Activated CD4-positive, CD25-positive, alpha-beta regulatory T cell (primary cell): ENCODE data around the gene COL27A1.

ENCODE experiments used
- DNase-seq, 4 experiments: peaks; one replicate each; lab custom pipeline; 2025; lab: John Stamatoyannopoulos, UW

COL27A1 gene

DNA sequence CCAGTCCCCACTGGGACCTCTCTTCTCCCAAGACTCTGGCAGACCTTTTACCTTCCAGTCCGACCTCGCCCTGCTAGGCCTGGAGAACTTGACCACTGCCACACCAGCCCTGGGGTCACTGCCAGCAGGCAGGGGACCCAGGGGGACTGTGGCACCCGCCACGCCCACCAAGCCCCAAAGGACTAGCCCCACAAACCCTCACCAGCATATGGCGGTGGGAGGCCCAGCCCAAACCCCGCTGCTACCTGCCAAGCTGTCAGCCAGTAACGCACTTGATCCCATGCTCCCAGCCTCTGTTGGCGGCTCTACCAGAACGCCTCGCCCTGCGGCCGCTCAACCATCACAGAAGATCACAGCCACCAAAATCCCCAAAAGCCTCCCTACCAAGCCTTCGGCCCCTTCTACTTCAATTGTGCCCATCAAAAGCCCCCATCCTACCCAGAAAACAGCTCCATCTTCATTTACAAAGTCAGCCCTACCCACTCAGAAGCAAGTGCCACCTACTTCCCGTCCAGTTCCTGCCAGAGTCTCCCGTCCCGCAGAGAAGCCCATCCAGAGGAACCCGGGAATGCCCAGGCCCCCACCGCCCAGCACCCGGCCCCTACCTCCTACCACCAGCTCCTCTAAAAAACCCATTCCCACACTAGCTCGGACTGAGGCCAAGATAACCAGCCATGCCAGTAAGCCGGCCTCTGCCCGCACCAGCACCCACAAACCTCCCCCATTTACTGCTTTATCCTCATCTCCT is 13.1 kb downstream of the COL27A1 start:
- no peak for DNase-seq

DNA sequence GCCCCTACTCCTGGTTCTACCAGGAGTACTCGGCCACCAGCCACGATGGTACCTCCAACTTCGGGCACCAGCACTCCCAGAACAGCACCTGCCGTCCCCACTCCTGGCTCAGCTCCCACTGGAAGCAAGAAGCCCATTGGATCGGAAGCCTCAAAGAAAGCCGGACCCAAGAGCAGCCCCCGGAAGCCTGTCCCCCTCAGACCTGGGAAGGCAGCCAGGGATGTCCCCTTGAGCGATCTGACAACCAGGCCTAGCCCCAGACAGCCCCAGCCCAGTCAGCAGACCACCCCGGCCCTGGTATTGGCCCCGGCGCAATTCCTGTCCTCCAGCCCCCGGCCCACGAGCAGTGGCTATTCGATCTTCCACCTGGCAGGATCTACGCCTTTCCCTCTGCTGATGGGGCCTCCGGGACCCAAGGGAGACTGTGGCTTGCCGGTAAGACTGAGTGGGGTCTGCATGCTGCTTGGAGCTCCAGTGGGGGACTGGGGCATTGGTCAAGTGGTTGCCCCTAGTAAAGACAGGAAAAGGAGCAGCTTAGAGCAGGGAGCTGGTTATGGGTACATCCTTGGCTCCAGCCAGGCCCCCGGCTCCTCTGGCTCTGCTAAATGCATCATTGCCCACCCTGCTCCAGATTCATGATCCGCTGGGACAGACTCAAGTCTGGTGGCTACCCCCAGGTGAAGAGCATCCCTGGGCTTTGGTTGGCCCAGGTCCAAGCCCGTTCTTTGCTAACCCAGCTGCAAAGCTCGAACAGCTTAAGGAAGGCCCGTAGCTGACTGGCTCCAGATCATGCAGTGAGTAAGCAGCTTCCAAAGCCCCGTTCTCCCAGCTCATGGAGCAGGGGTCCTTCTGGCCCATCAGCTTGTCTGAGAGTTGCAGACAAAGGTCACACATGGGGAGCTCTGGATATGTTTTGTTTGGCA is 14.0 kb downstream of the COL27A1 start:
- DNase-seq: no peak

DNA sequence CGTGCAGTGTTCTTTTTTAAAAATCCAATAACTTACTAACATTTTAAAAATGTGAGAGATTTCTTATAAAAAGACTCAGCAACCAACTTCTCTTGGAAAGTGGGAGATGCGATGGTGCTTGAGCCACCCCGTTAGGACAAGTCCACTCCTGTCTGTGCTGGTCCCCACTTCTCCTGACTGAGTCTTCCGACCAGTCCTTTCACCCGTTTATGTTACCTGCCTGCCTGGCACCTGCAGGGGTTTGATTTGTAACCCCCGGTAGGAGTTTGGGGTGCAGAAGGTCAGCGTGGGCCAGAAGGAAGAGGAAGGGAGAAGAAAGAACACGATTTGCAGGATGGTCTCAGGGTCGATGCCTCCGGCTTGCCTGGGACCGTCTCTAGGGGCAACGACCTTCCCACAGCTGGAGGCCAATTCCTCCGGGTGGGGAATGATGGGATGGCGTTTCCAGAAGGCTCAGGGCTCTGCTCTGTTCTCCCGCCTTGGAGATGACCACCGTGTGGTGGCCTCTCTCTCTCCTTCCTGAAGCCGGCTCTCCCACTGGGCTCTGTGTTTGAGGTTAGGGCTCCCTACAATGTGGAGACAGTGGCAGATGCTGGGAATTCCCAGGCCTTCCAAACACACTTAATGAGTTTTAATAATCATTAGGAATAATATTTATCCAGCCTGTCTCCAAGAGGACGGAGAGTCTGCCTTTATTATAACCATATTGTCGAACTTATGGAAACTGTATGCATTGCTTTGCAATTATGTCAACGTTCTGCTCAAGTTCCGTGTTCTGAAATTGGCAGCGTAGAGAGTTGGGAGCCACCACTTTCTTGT is 14.8 kb downstream of the COL27A1 start:
- DNase-seq: no peak

DNA sequence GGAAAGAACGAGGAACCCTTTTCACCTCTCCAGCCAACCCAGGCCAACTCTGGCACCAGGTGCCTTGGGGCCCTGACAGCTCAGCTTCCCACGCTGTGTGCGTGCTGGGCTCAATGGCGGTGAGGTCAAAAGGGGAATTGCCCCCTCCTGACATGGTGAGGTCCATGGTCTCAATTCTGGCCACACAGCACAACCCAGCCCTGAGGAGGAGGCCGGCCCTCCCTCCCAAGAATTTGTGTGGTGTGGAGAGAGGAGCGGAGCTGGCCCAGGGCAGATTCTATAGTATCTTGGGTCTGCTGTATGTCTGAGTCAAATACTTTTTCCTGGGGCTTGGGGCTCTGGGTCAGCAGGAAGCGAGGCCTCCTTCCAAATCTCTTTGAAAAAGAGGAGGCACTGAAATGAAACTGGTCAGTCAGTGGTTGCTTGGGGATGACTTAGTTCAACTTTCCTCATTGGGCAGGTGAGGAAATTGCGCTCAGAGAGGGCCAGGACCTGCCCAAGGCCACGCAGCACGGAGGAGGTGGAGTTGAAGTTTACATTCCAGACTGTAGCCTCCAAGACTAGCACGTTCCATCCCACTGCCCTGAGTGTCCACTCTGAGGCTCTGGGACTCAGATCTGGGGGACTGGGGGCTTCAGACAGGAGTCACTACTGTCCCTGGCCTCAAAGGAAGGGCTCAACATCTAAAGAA is 15.6 kb downstream of the COL27A1 start:
- no peak for DNase-seq

DNA sequence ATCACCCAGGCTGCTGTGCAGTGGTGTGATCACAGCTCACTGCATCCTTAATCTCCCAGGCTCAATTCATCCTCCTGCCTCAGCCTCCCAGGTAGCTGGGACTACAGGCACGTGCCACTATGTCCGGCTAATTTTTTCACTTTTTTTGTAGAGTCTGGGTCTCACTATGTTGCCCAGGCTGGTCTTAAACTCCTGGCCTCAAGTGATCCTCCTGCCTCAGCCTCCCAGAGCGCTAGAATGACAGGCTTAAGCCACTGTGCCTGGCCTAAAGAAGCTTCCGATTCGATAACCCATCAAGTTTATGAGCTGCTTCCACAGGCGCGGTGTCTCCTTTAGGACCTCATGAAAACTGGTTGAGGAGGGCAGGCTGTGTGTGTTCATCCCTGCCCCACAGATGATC is 16.2 kb downstream of the COL27A1 start:
- no peak for DNase-seq

DNA sequence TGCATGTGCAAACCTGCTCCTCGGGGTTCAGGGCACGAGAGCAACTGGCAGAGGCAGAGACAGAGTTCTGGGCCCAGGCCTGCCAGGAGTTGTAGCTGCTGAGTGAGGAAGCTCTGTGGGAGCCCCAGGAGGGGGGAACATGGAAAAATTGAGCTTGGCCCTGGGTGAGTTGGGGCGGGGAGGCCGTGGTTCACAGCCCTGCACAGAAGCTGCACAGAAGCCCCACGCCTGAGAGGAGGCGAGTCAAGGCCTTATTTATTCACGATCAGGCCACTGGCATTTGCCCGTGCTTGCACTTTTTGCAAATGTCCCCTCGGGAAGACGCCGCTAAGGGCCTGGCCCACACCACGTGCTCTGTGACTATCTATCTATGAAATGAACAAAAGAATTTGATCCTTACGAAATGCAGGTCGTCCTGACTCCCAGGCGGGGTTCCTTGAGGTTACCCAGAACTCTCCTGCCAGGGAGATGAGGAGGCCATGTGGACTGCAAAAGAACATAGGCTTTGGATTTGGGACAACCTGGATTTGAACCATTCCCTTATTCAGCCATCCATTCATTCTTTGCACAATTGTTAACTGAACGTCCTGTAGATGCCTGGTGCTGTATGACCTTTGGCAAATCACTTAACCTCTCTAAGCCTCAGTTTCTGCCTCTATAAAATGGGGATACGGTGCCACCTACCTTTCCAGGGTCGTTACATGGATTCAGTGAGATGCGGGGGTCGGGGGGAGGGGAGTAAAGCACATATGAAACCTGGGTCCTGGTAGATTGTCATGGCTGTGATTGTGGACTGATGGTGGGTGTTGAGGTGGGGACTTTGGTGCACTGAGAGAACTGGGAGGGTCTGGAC is 17.9 kb downstream of the COL27A1 start:
- DNase-seq: no peak

DNA sequence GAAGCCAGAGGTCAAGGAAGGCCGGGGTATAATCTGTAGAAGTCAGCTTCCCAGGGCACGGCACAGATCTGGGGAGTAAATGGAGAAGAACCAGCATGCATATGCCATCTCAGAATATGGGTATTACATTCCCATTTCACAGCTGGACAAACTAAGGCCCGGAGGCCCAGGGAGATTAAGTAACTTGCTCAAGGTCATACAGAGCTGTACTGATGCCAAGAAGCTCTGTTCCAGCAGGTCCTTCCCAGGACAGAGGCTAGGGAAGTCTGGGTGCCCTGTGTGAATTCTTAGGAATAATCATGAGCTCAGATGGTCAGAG is 19.2 kb downstream of the COL27A1 start:
- no peak for DNase-seq

DNA sequence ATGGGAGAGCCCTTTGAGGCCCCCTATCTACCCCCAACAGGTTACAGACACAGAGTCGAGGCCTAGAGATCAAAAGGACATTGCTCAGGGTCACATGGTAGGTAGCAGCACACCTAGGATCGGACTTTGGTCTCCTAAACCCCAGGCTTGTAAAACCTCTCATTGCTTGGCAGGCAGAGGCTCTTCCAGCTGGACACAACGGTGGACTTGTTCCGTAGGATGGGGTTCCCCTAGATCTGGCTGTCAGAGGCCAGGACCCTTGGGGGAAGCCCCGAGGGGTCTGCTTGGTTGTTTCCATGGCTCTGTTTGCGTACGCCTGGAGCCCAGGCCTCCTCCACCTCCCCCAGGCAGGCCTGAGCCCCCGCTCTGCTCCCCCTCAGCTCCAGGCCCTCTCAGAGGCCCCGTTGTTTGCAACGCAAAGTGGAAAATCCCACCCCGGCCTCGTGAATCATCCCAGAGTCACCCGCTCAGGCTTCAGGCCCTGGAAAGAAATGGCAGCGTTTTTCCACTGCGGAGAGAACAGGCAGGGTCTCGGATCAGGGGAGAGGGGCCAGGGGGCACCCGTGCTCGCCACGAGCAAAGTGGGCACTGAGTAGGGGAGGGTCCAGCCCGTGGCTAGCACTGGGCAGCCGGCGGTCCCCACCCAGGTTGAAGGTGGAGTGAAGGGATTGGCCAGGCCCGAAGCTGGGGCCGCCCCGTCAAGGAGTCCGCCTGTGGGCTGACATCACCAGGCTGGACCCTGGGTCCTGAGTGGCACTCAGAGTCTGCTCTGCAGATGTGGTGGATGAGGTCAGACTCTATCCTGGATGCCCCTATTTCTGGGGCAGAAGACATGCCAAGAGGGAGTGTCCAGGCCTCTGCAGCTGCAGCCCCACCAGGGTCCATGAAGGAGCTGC is 19.8 kb downstream of the COL27A1 start:
- DNase-seq: no peak

DNA sequence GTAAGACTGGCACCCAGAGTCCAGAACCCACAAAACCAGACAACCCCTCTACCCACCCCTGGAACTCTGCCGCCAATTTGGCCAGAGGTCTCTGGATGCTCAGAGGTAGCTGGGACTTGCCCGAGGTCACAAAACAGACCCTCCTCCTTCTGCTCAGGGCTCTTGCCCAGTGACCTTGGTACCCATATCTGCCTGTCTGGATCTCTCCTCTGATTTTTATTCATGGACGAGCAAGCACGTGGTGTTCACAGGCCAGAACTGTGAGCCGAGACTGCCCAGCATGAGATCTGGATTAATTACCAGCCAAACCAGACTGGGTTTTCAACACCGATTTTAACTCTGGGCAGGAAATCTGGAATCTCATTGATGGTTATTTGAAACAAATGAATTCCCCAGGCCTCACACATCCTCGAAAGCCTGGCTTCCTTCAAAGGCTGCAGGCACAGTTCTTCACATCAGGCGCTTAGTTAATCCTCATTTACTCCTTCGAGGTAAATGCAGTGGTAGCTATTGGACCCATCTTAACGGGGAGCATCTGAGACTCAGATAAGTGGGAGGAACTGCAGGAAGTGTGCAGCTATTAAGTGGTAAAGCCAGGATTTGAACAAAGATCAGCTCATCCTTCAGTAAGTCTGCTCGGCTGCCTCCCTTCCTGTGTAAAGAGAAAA is 21.4 kb downstream of the COL27A1 start:
- no peak for DNase-seq

DNA sequence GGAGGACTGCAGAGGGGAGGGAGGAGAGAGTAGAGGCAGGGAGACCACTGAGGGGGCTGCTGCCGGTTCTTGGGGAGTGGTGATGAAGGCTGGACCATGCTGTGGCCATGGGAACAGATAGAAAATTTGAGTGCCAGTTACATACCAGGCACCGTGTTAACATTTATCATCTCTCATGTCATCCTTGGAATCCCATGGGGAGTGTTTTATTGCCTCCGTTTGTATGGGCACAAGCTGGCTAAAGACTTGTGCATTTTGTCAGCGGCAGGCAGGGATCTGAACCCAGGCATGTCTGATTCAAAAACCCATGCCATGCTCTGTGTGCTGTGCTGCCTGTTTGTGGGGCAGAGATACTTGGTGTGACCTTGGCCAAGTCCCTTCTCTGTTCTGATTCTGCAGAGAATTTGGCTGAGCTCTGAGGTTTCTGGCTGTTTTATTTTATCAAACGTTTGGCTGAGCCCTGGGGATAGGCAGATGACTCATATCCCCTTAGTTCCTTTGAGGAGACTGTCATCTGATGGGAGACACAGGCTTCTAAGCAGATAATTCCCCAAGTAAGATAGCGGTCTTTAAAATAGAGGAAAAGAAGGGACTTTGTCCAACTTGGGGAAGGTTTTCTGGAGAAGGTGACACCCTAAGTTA is 22.2 kb downstream of the COL27A1 start:
- DNase-seq: no peak

DNA sequence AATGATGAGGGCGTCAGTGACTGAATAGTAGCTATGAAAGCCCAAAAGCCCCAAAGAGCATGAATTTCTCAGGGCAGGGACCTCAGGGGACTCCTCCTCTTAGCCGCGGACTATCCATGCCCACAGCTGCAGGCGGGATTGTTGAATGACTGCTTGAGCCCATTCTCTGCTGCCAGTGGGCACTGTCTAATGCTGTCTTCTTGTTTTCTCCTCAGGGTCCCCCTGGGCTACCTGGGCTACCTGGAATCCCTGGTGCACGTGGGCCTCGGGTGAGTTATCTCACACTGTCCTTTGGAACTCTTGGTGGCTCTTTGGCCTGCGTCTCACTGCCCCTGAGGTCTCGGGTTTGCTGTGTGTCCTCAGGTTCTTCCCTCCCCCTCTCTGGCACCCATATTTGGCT is 22.7 kb downstream of the COL27A1 start:
- DNase-seq: no peak

DNA sequence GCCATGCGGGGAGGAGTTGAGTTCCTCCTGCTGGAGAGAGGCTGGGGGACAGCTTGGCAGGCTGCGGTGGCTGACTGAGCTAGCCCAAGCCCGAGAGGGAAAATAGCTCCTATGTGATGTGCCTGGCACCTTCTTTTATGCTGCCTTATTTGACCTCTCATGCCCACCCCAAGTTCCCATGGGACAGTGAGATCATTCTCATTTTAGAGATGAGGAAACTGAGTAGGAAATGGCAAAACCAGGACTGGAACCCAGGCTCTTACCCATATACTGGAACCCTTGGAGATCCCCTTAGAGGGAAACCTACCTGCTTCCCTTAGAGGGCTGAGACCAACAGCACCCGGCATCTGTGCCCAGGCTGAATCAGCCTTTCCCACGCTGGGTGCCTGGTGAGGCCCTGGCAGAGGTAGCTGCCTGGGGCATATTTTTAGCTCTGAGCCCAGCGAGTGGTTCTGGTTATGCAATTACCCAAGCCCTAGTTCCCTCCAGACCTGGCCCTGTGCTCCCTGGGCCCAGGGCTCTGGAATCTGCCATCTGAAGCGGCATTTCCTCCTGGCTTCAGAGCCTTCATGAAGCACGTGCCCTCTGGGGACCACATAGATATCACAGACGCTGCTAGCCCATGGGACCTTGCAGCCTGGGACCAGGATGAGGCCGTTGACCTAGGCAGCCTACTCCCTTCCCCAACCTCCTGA is 23.6 kb downstream of the COL27A1 start:
- no peak for DNase-seq

DNA sequence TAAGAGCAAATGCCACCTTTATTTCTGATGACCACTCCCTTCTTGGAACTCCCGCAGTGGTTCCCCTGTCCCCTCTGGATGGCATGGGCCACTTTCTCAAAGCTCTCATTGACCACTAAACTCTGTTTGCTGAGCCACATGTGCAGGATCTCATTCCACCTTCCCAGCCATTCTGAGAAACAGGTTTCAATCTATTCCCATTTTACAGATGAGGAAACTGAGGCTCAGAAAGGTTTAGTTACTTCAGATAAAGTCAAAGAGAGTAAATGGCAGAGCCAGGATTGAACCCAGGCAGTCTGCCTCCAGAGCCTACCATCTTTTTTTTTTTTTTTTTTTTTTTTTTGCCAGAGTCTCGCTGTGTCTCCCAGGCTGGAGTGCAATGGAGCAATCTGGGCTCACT is 24.2 kb downstream of the COL27A1 start:
- DNase-seq: no peak

DNA sequence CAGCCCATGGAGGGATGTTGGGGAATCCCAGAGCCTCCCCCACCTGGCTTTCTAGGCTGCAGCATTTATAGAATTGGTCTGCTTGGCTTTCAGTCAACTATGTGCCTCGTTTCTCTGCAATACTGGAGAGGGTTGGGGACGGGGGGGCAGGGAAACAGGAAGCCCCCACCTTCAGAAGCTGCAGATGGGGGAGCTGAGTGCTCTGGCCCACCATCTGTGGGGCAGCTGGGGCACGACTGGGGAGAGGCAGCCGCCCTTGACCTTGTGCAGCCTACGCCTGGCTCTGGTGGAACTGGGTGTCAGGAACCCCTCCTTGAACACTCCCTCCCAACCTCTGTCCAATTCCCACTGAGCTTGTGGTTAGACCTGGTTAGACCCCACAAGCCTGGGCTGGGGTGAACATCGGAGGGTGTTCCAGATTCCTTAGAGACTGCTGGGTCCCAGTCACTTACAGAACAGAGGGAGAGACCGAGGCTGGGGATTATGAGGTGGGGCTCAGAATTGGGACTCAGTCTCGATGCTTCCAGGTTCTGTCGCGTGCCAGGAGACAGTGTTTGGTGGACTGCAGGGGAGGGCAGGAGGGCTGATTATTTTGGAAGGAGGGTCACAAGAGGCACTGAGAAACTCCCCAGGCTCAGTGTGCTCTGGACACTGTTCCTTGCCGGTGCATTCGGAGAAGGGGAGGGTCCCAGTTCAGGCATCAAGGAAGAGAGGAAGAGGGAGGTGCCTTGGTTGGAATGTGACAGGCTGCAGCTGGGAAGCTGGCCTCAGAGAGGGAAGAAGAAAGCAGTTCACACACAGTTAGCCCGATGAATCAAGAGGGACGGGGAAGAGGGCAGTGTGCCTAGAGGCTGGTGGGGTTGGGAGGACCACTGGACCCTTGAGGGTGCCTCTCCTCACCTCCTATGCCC is 25.6 kb downstream of the COL27A1 start:
- no peak for DNase-seq

DNA sequence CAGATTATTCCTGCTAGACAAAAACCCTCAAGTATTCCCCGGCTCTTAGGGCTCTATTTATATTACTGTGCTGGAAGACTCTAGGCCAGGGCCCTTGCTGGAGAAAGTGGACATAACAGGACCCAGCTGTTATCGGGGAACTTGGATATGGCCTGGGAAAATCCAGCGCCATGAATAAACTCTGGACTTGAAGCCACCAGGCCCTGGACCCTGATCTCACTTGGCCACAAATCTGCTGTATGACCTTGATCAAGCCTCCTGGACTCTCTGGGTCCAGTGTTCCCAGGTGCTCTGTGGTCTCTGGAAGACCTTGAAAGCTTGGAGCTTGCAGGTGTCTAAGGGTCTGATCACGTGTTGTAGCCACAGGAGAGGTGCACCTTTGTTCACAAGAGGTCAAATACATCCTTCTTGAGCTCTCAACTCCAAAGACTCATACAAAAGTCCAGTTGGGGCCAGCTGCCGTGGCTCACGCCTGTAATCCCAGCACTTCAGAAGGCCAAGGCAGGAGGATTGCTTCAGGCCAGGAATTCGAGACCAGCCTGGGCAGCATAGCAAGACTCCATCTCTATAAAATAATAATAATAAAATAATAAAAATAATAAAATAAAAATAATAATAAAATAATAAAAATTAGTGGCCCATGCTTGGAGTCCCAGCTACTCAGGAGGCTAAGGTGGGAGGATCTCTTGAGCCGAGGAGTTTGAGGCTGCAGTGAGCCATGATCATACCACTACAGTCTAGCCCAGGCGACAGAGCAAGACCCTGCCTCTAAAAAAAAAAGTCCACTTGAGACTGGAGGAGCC is 26.5 kb downstream of the COL27A1 start:
- no peak for DNase-seq

DNA sequence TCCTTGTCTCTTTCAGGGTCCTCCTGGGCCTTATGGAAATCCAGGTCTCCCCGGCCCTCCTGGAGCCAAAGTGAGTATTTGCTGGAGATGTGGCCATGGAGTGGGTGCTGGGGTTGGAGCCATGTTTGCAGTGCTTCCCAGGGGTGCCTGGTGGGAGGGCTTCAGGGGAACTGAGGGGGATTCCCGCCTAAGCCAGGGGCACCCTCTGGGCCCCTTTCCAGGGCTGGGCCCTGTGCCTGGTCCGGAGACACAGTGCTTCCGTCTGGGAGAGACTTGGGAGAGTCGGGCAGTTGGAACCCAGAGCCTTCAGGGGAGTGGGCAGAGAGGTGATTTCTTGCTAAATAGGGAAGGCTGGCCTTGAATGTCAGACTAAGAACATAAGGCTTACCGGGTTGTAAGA is 27.7 kb downstream of the COL27A1 start:
- no peak for DNase-seq
